ENCODE measurements around the gene LRRN4CL. TPM values are rescaled to one million over a fixed set of nuclear protein-coding genes. Genes with fewer than 3 reads are reported as not detected.

Gene LRRN4CL
- total and polyA plus RNA-seq, 2 of the 8 experiments (the other 6 are each of a cell fraction or from before 2014, with no cell fraction given) = 0.05 to 0.26 TPM

GRCh38 chr11:62665075-62665598, 24.2 kb downstream of the LRRN4CL start, which contains the start of the genes C11orf98 and CSKMT:
C11orf98 (minus strand) TSS chr11:62665210; CDS start chr11:62665169, 41 bp downstream.
CSKMT (plus strand) TSS chr11:62665312; CDS start chr11:62665880, 568 bp downstream.
- no peak within 1 kb of the TSS for H2BK20ac ChIP-seq (ENCODE audit: low read length)
- H4K5ac ChIP-seq (ENCODE audit: insufficient read length, low read depth, low read length) = peak within 1 kb of the TSS; percentile 91
- no peak within 1 kb of the TSS for H2AFZ ChIP-seq (ENCODE audit: low read length)
- H3K79me1 ChIP-seq (ENCODE audit: low read depth, low read length) = peaks cover 5% of the 10 kb centered on the region
- peak within 1 kb of the TSS; percentile 77 to 86 for H3K4me2 ChIP-seq (ENCODE audit: insufficient read depth in 1 of 2, low read depth in 2 of 2, low read length in 2 of 2)
- no peaks in the 10 kb centered on the region for H3K27me3 ChIP-seq (replicated peaks in 1 of 4; ENCODE audit: control insufficient read depth in 3 of 4, extremely low read depth in 1 of 4, insufficient read depth in 3 of 4, low read length in 3 of 4)
- H3K27ac ChIP-seq (ENCODE audit: low read depth, low read length) = peak within 1 kb of the TSS; percentile 81
- peak within 1 kb of the TSS; percentile 26; the same call in 1 of the 2 replicates for H2AK5ac ChIP-seq (ENCODE audit: low read depth, low read length)
- 2% methylated on average over 46 of the region's 47 CpGs; no CpG with 5 or more reads in 1 of the 2 experiments for WGBS, 2 experiments (ENCODE audit: extremely low coverage in 1 of 2, insufficient coverage in 1 of 2, insufficient read length in 1 of 2, insufficient replicate concordance in 2 of 2, low coverage in 1 of 2, low lambda C conversion rate in 2 of 2, missing lambda C conversion rate in 1 of 2)
- no peak within 1 kb of the TSS for H2BK120ac ChIP-seq (replicated peaks; ENCODE audit: low read depth, low read length)
- peaks cover 11 to 37% (median 20%) of the 10 kb centered on the region in 4 experiments for H3K36me3 ChIP-seq (ENCODE audit: control insufficient read depth in 2 of 4, insufficient read depth in 4 of 4, low read length in 3 of 4)
- H3K9ac ChIP-seq (replicated peaks in 1 of 4; ENCODE audit: extremely low read depth in 1 of 4, low read depth in 3 of 4, low read length in 3 of 4) = peak within 1 kb of the TSS; percentile 76 to 92 (median 90)
- peak within 1 kb of the TSS; percentile 93 for H3K56ac ChIP-seq (replicated peaks; ENCODE audit: insufficient read length, low read depth, low read length)
- H4K20me1 ChIP-seq (replicated peaks in 1 of 2; ENCODE audit: control insufficient read depth in 1 of 2, insufficient read depth in 2 of 2, low read length in 2 of 2) = peaks cover 5 to 6% of the 10 kb centered on the region in 2 experiments
- H3K18ac ChIP-seq (ENCODE audit: extremely low read depth, low read length) = peak within 1 kb of the TSS; percentile 75
- peak within 1 kb of the TSS; percentile 97 for H4K8ac ChIP-seq (ENCODE audit: extremely low read depth, insufficient read depth, low read length)
- H2BK12ac ChIP-seq (ENCODE audit: low read depth, low read length) = 0 out of 2 replicates have a peak within 1 kb of the TSS, but pooled peaks have one; percentile 39
- peak within 1 kb of the TSS; percentile 74 for H3K4ac ChIP-seq (replicated peaks; ENCODE audit: insufficient read length, low read depth, low read length)
- ChIA-PET CTCF (ENCODE audit: partially characterized antibody) (interaction anchor here (0.7 to 1.9 kb wide), 21 partner anchors 10 to 275 kb away, joined by 3 to 8 read pairs (median 3); partner anchors contain the start of genes B3GAT3, BSCL2, GNG3 and INTS5), POLR2A (ENCODE audit: partially characterized antibody) (interaction anchor here (0.6 to 61.4 kb wide), 73 partner anchors 5 to 1666 kb away, joined by 3 to 2041 read pairs (median 5); partner anchors contain the start of genes B3GAT3, BSCL2, C11orf98 and CSKMT)
- peaks cover 12% of the 10 kb centered on the region for H3K23me2 ChIP-seq (ENCODE audit: low read depth, low read length)
- peaks cover 7 to 33% of the 10 kb centered on the region in 2 experiments; a peak in 3 of 4 replicates for H3K79me2 ChIP-seq (ENCODE audit: control insufficient read depth in 1 of 2, insufficient read depth in 2 of 2, low read length in 2 of 2)
- no peak within 1 kb of the TSS for H2BK15ac ChIP-seq (ENCODE audit: low read length)
- FAIRE-seq (no peak), DNase-seq (ENCODE audit: low read depth in 1 of 2, low spot score in 2 of 2) (peak; percentile 79 to 99)
- peak within 1 kb of the TSS; percentile 83 to 98 (median 95) for H3K4me3 ChIP-seq (ENCODE audit: extremely low read depth in 1 of 4, insufficient read depth in 2 of 4, low read depth in 3 of 4, low read length in 4 of 4)
- no peak within 1 kb of the TSS for H3K23ac ChIP-seq (ENCODE audit: insufficient read length)
- H3K14ac ChIP-seq (ENCODE audit: insufficient read length) = peak within 1 kb of the TSS; percentile 2
- H4K91ac ChIP-seq (replicated peaks; ENCODE audit: insufficient read length, low read length) = peak within 1 kb of the TSS; percentile 83
- H3K4me1 ChIP-seq (replicated peaks in 1 of 4; ENCODE audit: control insufficient read depth in 3 of 4, insufficient read depth in 4 of 4, low read length in 3 of 4) = peaks cover 4 to 11% (median 8%) of the 10 kb centered on the region in 4 experiments
- peak within 1 kb of the TSS; percentile 80 for H2BK5ac ChIP-seq (ENCODE audit: low read depth, low read length)
- no peaks in the 10 kb centered on the region for H3K9me3 ChIP-seq (ENCODE audit: insufficient read depth in 2 of 2, low read depth in 1 of 2, low read length in 1 of 2)
- TF ChIP-seq EP300 (IDR thresholded peaks at IDR 0.05; ENCODE audit: borderline replicate concordance in 1 of 2, low read depth in 2 of 2, low read length in 2 of 2) (peak in 1 of 2 experiments; percentile 71; a peak in 1 of 3 replicates), POLR2AphosphoS5 (IDR thresholded peaks at IDR 0.05; ENCODE audit: low read depth, low read length) (peak; percentile 99), TEAD4 (IDR thresholded peaks at IDR 0.05; ENCODE audit: low read depth, low read length) (no peak), ATF3 (IDR thresholded peaks at IDR 0.05; ENCODE audit: insufficient read depth, low read depth, low read length) (no peak), GABPA (IDR thresholded peaks at IDR 0.05; ENCODE audit: borderline replicate concordance, insufficient read depth, low read length) (0 out of 2 replicates have a peak, but pooled peaks have one; percentile 11), TAF7 (optimal IDR thresholded peaks at IDR 0.05; ENCODE audit: borderline replicate concordance, low read depth, low read length) (peak; percentile 96), BACH1 (IDR thresholded peaks at IDR 0.05; ENCODE audit: low read length) (peak; percentile 73; the same call in 1 of the 2 replicates), POLR2A (IDR thresholded peaks at IDR 0.05; ENCODE audit: control extremely low read depth in 1 of 2, low read depth in 2 of 2, low read length in 2 of 2) (peak; percentile 100), KDM5A (IDR thresholded peaks at IDR 0.05; ENCODE audit: low read length) (0 out of 2 replicates have a peak, but pooled peaks have one; percentile 32), NRF1 (IDR thresholded peaks at IDR 0.05; ENCODE audit: low read depth, low read length) (no peak), SIN3A (conservative IDR thresholded peaks at IDR 0.05 in 1 of 2, IDR thresholded peaks at IDR 0.05 in 1 of 2; ENCODE audit: low read depth in 1 of 2, low read length in 2 of 2) (peak in 1 of 2 experiments; percentile 52; a peak in 3 of 4 replicates)

Measured in H1 (cell line).